Thoracic aorta (tissue), 2 donors: ENCODE results near the gene ARPC5. TPM values are rescaled to one million over a fixed set of nuclear protein-coding genes. Genes with fewer than 3 reads are reported as not detected.

ENCODE experiments used
- ATAC-seq: fragments of 150-250 bp; one replicate; pipeline ENCODE4 v1.8.0; 2017; ENCODE audit warnings: low read depth; ENCODE audit not compliant: insufficient number of reproducible peaks, low FRiP score
- DNase-seq: peaks from one replicate; pipeline ENCODE4 v3.0.0-alpha.2; 2020; ENCODE audit warnings: low spot score
- H3K27ac ChIP-seq, 2 donors: fragments of 200-600 bp; sonication (generic); 1 replicate in 1 of 2; 2 replicates in 1 of 2; pipeline ENCODE4 v1.5.1; 2016; ENCODE audit warnings: mild to moderate bottlenecking in 2 of 2, moderate library complexity in 2 of 2
- H3K27me3 ChIP-seq: fragments of 200-600 bp; sonication (generic); replicated peaks from 2 replicates; pipeline ENCODE4 v1.6.0; 2016; ENCODE audit warnings: mild to moderate bottlenecking; ENCODE audit not compliant: insufficient read depth
- H3K36me3 ChIP-seq: fragments of 200-600 bp; sonication (generic); one replicate; pipeline ENCODE4 v1.5.1; 2016
- H3K4me1 ChIP-seq, 2 donors: fragments of 200-600 bp; sonication (generic); 1 replicate in 1 of 2; 2 replicates in 1 of 2; pipeline versions ENCODE4 v1.5.1 to v1.6.0; 2016; ENCODE audit warnings: low read depth in 2 of 2, mild to moderate bottlenecking in 1 of 2; ENCODE audit not compliant: control insufficient read depth in 1 of 2
- H3K4me3 ChIP-seq: fragments of 200-600 bp; sonication (generic); 2 replicates; pipeline ENCODE4 v1.5.1; 2016; ENCODE audit warnings: mild to moderate bottlenecking
- H3K9me3 ChIP-seq: fragments of 200-600 bp; sonication (generic); 2 replicates; pipeline ENCODE4 v1.5.1; 2016
- CTCF ChIP-seq: fragments of 200-600 bp; sonication (generic); IDR thresholded peaks from one replicate; pipeline ENCODE4 v1.5.1; 2019; ENCODE audit warnings: antibody characterized with exemption
- total RNA-seq, 2 donors: library from RNA; depleted of rRNA; stranded (reverse); fragments of >200 nt; gene quantifications; one replicate each; pipeline versions ENCODE4 v1.1.0 to v1.2.3, GENCODE V29; 2016

Gene ARPC5
- total RNA-seq, 2 donors from 2014 or later: 102 to 108 TPM

GRCh38 chr1:183636783-183637182 is 1.2 kb upstream of the ARPC5 start:
- Histone ChIP-seq H3K4me3 (peak overlapping the region; percentile 93), H3K27ac (peak overlapping the region in 1 of 2 donors; percentile 66), H3K4me1 (peaks cover 15 to 24% of the 10 kb centered on the region in 2 donors), H3K9me3 (no peaks in the 10 kb centered on the region), H3K36me3 (no peaks in the 10 kb centered on the region), H3K27me3 (no peaks in the 10 kb centered on the region)
- DNase-seq: no peak
- ATAC-seq: no peak
- no peak for TF ChIP-seq CTCF

GRCh38 chr1:183636334-183636682 is 725 bp upstream of the ARPC5 start:
- Histone ChIP-seq H3K27ac (peak overlapping the region; percentile 66 to 97), H3K27me3 (no peaks in the 10 kb centered on the region), H3K9me3 (no peaks in the 10 kb centered on the region), H3K4me1 (peaks cover 16 to 26% of the 10 kb centered on the region in 2 donors), H3K4me3 (peak overlapping the region; percentile 93), H3K36me3 (no peaks in the 10 kb centered on the region)
- DNase-seq (no peak), ATAC-seq (no peak)
- TF ChIP-seq CTCF: no peak

GRCh38 chr1:183635099-183635605 is 431 bp downstream of the ARPC5 start:
- H3K36me3 ChIP-seq: no peaks in the 10 kb centered on the region
- H3K27ac ChIP-seq: peak overlapping the region; percentile 96 to 97
- ATAC-seq (peak; percentile 2), DNase-seq (no peak)
- peaks cover 28 to 38% of the 10 kb centered on the region in 2 donors for H3K4me1 ChIP-seq
- no peaks in the 10 kb centered on the region for H3K9me3 ChIP-seq
- H3K4me3 ChIP-seq: peak overlapping the region; percentile 93
- TF ChIP-seq CTCF: no peak
- H3K27me3 ChIP-seq: no peaks in the 10 kb centered on the region

GRCh38 chr1:183634429-183635065 is 1.0 kb downstream of the ARPC5 start:
- no peaks in the 10 kb centered on the region for H3K9me3 ChIP-seq
- ATAC-seq (no peak), DNase-seq (no peak)
- no peaks in the 10 kb centered on the region for H3K36me3 ChIP-seq
- no peaks in the 10 kb centered on the region for H3K27me3 ChIP-seq
- peak overlapping the region; percentile 96 to 97 for H3K27ac ChIP-seq
- H3K4me3 ChIP-seq: peak overlapping the region; percentile 93
- TF ChIP-seq CTCF: no peak
- peaks cover 34 to 44% of the 10 kb centered on the region in 2 donors for H3K4me1 ChIP-seq

GRCh38 chr1:183633676-183634343 is 1.8 kb downstream of the ARPC5 start:
- TF ChIP-seq CTCF: peak; percentile 47
- Histone ChIP-seq H3K27me3 (no peaks in the 10 kb centered on the region), H3K9me3 (no peaks in the 10 kb centered on the region), H3K4me1 (peaks cover 39 to 51% of the 10 kb centered on the region in 2 donors), H3K4me3 (peak overlapping the region; percentile 93), H3K36me3 (peaks cover 4% of the 10 kb centered on the region), H3K27ac (peak overlapping the region; percentile 96 to 97)
- no peak for DNase-seq
- no peak for ATAC-seq
